Measurements from ENCODE around the gene AGAP1.

The AGAP1 gene

GRCh38 chr2:236054125-236054524 lies 560.3 kb downstream of the AGAP1 start:
- Histone ChIP-seq H3K4me3 (ENCODE audit: low read depth, low read length) (no peak overlapping the region), H3K27me3 (replicated peaks) (no peaks in the 10 kb centered on the region), H3K27ac (no peak overlapping the region), H3K36me3 (replicated peaks) (no peaks in the 10 kb centered on the region)
- DNase-seq, result no peak
- TF ChIP-seq CTCF (IDR thresholded peaks at IDR 0.05; ENCODE audit: low read depth, low read length, missing control alignments), result no peak
- in situ Hi-C loops (cut with HindIII; ENCODE audit: low pct_ligation_motif_present, low sequenced_read_pairs), result no loop called here

DNA sequence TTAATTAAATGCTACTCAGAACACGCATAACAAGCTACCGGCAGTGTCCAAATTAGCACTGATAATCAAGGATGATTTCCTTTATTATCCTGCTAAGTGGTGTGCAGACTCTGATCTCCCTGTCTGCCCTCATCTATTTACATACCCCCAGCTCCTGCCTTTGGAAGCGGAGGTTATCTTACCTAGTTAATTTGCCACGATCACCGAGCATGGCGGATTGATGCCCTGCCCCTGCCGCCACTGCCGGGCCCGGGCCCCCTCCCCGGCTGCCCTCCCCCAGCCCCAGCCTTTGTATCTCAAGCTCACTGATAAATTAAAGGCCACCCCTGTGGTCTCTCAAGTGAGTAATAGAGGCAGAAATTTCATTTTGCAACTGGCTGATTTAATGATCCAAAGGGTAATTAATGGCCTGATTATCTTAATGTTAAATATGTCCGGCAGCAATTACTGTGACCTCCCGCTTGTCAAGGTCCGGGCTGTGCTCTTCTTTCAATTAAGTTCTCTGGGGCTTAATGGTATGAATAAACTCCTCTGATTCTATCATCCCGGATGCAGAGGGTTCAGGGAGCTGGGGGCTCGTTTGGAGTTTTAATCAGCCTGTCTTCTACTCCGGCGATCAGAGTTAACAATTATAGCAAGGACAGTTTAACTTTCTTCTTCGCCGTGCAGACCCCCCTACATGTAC lies 560.9 kb downstream of the AGAP1 start:
- no peak overlapping the region for H3K4me3 ChIP-seq (ENCODE audit: low read depth, low read length)
- DNase-seq, result no peak
- in situ Hi-C loops (cut with HindIII; ENCODE audit: low pct_ligation_motif_present, low sequenced_read_pairs), result no loop called here
- no peaks in the 10 kb centered on the region for H3K27me3 ChIP-seq (replicated peaks)
- no peak for TF ChIP-seq CTCF (IDR thresholded peaks at IDR 0.05; ENCODE audit: low read depth, low read length, missing control alignments)
- no peaks in the 10 kb centered on the region for H3K36me3 ChIP-seq (replicated peaks)
- H3K27ac ChIP-seq, result no peak overlapping the region

GRCh38 chr2:236055471-236055870 lies 561.6 kb downstream of the AGAP1 start:
- H3K27me3 ChIP-seq (replicated peaks), result no peaks in the 10 kb centered on the region
- in situ Hi-C loops (cut with HindIII; ENCODE audit: low pct_ligation_motif_present, low sequenced_read_pairs), result no loop called here
- no peak for DNase-seq
- H3K4me3 ChIP-seq (ENCODE audit: low read depth, low read length), result no peak overlapping the region
- H3K36me3 ChIP-seq (replicated peaks), result no peaks in the 10 kb centered on the region
- TF ChIP-seq CTCF (IDR thresholded peaks at IDR 0.05; ENCODE audit: low read depth, low read length, missing control alignments), result no peak
- H3K27ac ChIP-seq, result no peak overlapping the region

- no peak for DNase-seq
- no peak overlapping the region for H3K27ac ChIP-seq
- no peak overlapping the region for H3K4me3 ChIP-seq (ENCODE audit: low read depth, low read length)
- TF ChIP-seq CTCF (IDR thresholded peaks at IDR 0.05; ENCODE audit: low read depth, low read length, missing control alignments), result no peak
- in situ Hi-C loops (cut with HindIII; ENCODE audit: low pct_ligation_motif_present, low sequenced_read_pairs), result no loop called here
- no peaks in the 10 kb centered on the region for H3K36me3 ChIP-seq (replicated peaks)
- no peaks in the 10 kb centered on the region for H3K27me3 ChIP-seq (replicated peaks)
Measured at GRCh38 chr2:236056141-236056540, 562.3 kb downstream of the AGAP1 start.

GRCh38 chr2:236057375-236057774 lies 563.5 kb downstream of the AGAP1 start:
- no peaks in the 10 kb centered on the region for H3K36me3 ChIP-seq (replicated peaks)
- no peak for DNase-seq
- no peak overlapping the region for H3K4me3 ChIP-seq (ENCODE audit: low read depth, low read length)
- H3K27ac ChIP-seq, result no peak overlapping the region
- no peak for TF ChIP-seq CTCF (IDR thresholded peaks at IDR 0.05; ENCODE audit: low read depth, low read length, missing control alignments)
- in situ Hi-C loops (cut with HindIII; ENCODE audit: low pct_ligation_motif_present, low sequenced_read_pairs), result no loop called here
- no peaks in the 10 kb centered on the region for H3K27me3 ChIP-seq (replicated peaks)

- H3K36me3 ChIP-seq (replicated peaks), result no peaks in the 10 kb centered on the region
- no peaks in the 10 kb centered on the region for H3K27me3 ChIP-seq (replicated peaks)
- in situ Hi-C loops (cut with HindIII; ENCODE audit: low pct_ligation_motif_present, low sequenced_read_pairs), result no loop called here
- no peak for DNase-seq
- no peak overlapping the region for H3K4me3 ChIP-seq (ENCODE audit: low read depth, low read length)
- no peak for TF ChIP-seq CTCF (IDR thresholded peaks at IDR 0.05; ENCODE audit: low read depth, low read length, missing control alignments)
- no peak overlapping the region for H3K27ac ChIP-seq
Measured at GRCh38 chr2:236061497-236061896, 567.7 kb downstream of the AGAP1 start.

Measured in brain microvascular endothelial cell (primary cell).